ENCODE data around the gene VASP. TPM values are rescaled to one million over a fixed set of nuclear protein-coding genes. Genes with fewer than 3 reads are reported as not detected.

VASP gene
- total RNA-seq, 1 experiment from 2014 or later, result 152 TPM

GRCh38 chr19:45560686-45561085 is 53.4 kb downstream of the VASP start:
- CTCF ChIA-PET, result interaction anchor here (0.6 kb wide), 1 partner anchor 209 kb away, joined by 7 read pairs; no protein-coding TSS in a partner anchor
- ATAC-seq, result no peak
- Histone ChIP-seq H4K20me1 (ENCODE audit: insufficient read depth) (no peaks in the 10 kb centered on the region), H3K9ac (ENCODE audit: low read length) (no peak overlapping the region), H3K79me2 (ENCODE audit: insufficient read depth, low read length) (peaks cover 12% of the 10 kb centered on the region; the same call in 1 of the 2 replicates), H3K4me2 (ENCODE audit: low read length) (no peak overlapping the region), H3K9me2 (ENCODE audit: insufficient read depth) (no peaks in the 10 kb centered on the region), H3K4me3 (replicated peaks in 1 of 2; ENCODE audit: low read depth in 1 of 2, low read length in 2 of 2) (no peak overlapping the region), H3K9me3 (ENCODE audit: control insufficient read depth in 1 of 2, insufficient read depth in 1 of 2, low read depth in 1 of 2, low read length in 2 of 2) (no peaks in the 10 kb centered on the region), H2AFZ (ENCODE audit: low read depth, low read length, poor library complexity, severe bottlenecking) (no peak overlapping the region), H3K4me1 (ENCODE audit: control insufficient read depth in 1 of 2, insufficient read depth in 2 of 2, low read length in 2 of 2) (peaks cover 6 to 12% of the 10 kb centered on the region in 2 experiments), H3K27ac (ENCODE audit: low read depth, low read length) (no peak overlapping the region), H3K27me3 (ENCODE audit: insufficient read depth, low read length) (no peaks in the 10 kb centered on the region), H3K36me3 (ENCODE audit: control insufficient read depth in 1 of 2, insufficient read depth in 2 of 2, low read length in 2 of 2) (no peaks in the 10 kb centered on the region)
- RAD21 ChIA-PET (ENCODE audit: low non-redundant PET in 1 of 2, low total read pairs in 2 of 2, uncharacterized antibody in 2 of 2, unreplicated experiment in 2 of 2), result no interaction called here
- POLR2A ChIA-PET, result no interaction called here
- intact Hi-C loops (cut with micrococcal nuclease), result no loop called here
- no TSS peak for BruUV-seq (replicated peaks)
- TF ChIP-seq YY1 (IDR thresholded peaks at IDR 0.05; ENCODE audit: extremely low read depth, insufficient replicate concordance, low read depth, low read length), result no peak
- TF ChIP-seq TCF7L2 (IDR thresholded peaks at IDR 0.05; ENCODE audit: borderline replicate concordance, extremely low read depth, insufficient read depth, insufficient read length), result no peak
- no peak for TF ChIP-seq SIN3A (IDR thresholded peaks at IDR 0.05; ENCODE audit: low read depth)
- TF ChIP-seq CEBPB (IDR thresholded peaks at IDR 0.05; ENCODE audit: low read depth), result no peak
- TF ChIP-seq, protein P1, sequence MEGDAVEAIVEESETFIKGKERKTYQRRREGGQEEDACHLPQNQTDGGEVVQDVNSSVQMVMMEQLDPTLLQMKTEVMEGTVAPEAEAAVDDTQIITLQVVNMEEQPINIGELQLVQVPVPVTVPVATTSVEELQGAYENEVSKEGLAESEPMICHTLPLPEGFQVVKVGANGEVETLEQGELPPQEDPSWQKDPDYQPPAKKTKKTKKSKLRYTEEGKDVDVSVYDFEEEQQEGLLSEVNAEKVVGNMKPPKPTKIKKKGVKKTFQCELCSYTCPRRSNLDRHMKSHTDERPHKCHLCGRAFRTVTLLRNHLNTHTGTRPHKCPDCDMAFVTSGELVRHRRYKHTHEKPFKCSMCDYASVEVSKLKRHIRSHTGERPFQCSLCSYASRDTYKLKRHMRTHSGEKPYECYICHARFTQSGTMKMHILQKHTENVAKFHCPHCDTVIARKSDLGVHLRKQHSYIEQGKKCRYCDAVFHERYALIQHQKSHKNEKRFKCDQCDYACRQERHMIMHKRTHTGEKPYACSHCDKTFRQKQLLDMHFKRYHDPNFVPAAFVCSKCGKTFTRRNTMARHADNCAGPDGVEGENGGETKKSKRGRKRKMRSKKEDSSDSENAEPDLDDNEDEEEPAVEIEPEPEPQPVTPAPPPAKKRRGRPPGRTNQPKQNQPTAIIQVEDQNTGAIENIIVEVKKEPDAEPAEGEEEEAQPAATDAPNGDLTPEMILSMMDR (IDR thresholded peaks at IDR 0.05 in 2 of 3, conservative IDR thresholded peaks at IDR 0.05 in 1 of 3; ENCODE audit: borderline replicate concordance in 1 of 3, insufficient read depth in 1 of 3, low read depth in 2 of 3, low read length in 2 of 3), result no peak
- TF ChIP-seq ZNF274 (IDR thresholded peaks at IDR 0.05; ENCODE audit: low read depth, low read length), result no peak
- no peak for TF ChIP-seq POLR2AphosphoS5 (IDR thresholded peaks at IDR 0.05; ENCODE audit: low read depth, low read length)
- TF ChIP-seq, protein P2, sequence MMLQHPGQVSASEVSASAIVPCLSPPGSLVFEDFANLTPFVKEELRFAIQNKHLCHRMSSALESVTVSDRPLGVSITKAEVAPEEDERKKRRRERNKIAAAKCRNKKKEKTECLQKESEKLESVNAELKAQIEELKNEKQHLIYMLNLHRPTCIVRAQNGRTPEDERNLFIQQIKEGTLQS (IDR thresholded peaks at IDR 0.05), result no peak
- no peak for TF ChIP-seq RAD21 (IDR thresholded peaks at IDR 0.05; ENCODE audit: low read depth)
- no peak for TF ChIP-seq EGR1 (IDR thresholded peaks at IDR 0.05; ENCODE audit: low read depth)
- TF ChIP-seq, protein P3, sequence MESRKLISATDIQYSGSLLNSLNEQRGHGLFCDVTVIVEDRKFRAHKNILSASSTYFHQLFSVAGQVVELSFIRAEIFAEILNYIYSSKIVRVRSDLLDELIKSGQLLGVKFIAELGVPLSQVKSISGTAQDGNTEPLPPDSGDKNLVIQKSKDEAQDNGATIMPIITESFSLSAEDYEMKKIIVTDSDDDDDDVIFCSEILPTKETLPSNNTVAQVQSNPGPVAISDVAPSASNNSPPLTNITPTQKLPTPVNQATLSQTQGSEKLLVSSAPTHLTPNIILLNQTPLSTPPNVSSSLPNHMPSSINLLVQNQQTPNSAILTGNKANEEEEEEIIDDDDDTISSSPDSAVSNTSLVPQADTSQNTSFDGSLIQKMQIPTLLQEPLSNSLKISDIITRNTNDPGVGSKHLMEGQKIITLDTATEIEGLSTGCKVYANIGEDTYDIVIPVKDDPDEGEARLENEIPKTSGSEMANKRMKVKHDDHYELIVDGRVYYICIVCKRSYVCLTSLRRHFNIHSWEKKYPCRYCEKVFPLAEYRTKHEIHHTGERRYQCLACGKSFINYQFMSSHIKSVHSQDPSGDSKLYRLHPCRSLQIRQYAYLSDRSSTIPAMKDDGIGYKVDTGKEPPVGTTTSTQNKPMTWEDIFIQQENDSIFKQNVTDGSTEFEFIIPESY (IDR thresholded peaks at IDR 0.05; ENCODE audit: extremely low read depth, insufficient replicate concordance, low read length), result no peak
- no peak for TF ChIP-seq ZFX (IDR thresholded peaks at IDR 0.05)
- TF ChIP-seq, protein P4, sequence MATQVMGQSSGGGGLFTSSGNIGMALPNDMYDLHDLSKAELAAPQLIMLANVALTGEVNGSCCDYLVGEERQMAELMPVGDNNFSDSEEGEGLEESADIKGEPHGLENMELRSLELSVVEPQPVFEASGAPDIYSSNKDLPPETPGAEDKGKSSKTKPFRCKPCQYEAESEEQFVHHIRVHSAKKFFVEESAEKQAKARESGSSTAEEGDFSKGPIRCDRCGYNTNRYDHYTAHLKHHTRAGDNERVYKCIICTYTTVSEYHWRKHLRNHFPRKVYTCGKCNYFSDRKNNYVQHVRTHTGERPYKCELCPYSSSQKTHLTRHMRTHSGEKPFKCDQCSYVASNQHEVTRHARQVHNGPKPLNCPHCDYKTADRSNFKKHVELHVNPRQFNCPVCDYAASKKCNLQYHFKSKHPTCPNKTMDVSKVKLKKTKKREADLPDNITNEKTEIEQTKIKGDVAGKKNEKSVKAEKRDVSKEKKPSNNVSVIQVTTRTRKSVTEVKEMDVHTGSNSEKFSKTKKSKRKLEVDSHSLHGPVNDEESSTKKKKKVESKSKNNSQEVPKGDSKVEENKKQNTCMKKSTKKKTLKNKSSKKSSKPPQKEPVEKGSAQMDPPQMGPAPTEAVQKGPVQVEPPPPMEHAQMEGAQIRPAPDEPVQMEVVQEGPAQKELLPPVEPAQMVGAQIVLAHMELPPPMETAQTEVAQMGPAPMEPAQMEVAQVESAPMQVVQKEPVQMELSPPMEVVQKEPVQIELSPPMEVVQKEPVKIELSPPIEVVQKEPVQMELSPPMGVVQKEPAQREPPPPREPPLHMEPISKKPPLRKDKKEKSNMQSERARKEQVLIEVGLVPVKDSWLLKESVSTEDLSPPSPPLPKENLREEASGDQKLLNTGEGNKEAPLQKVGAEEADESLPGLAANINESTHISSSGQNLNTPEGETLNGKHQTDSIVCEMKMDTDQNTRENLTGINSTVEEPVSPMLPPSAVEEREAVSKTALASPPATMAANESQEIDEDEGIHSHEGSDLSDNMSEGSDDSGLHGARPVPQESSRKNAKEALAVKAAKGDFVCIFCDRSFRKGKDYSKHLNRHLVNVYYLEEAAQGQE (IDR thresholded peaks at IDR 0.05; ENCODE audit: low read depth), result no peak
- no peak for TF ChIP-seq MAX (IDR thresholded peaks at IDR 0.05)
- no peak for TF ChIP-seq CBX3 (IDR thresholded peaks at IDR 0.05; ENCODE audit: low read depth)
- TF ChIP-seq EZH2 (IDR thresholded peaks at IDR 0.05), result no peak
- no peak for TF ChIP-seq SP1 (IDR thresholded peaks at IDR 0.05; ENCODE audit: low read depth)
- TF ChIP-seq EZH2phosphoT487 (IDR thresholded peaks at IDR 0.05; ENCODE audit: borderline replicate concordance), result no peak
- TF ChIP-seq JUND (IDR thresholded peaks at IDR 0.05), result no peak
- no peak for DNase-seq (ENCODE audit: low read depth, low spot score)
